GM23248 (cell line): ENCODE results near the gene ETHE1.

Experiments used
- EZH2 ChIP-seq: fragments of 200-600 bp; sonication (generic); IDR thresholded peaks from 2 replicates; pipeline ENCODE4 v1.6.1; 2018; ENCODE audit warnings: antibody characterized with exemption, mild to moderate bottlenecking; ENCODE audit not compliant: insufficient read depth, poor library complexity, severe bottlenecking
- EZH2phosphoT487 ChIP-seq: fragments of 200-600 bp; sonication (generic); IDR thresholded peaks from 2 replicates; pipeline ENCODE4 v1.6.1; 2018; ENCODE audit warnings: antibody characterized with exemption, moderate library complexity, mild to moderate bottlenecking, low read depth; ENCODE audit not compliant: insufficient read depth

DNA sequence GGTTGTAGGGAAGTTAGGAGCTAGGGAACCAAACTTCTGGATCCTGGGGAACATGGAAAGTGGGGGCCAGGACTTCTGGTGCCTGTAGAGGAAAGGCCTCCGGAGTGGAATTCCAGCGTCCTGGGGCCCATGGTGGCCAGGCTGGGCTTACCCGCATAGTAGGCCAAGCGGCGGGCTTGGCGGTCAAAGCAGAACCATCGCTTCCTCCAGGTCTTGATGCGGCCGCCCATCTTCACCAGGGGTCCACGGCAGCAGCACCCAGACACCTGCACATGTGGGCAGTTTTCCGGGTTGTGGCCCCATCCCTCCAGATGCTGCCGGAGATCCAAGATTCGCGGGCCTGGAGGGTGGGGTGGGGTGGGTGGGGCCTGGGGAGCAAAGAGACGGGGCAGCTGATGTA lies 47.8 kb downstream of the ETHE1 start:
- no peak for TF ChIP-seq EZH2
- no peak for TF ChIP-seq EZH2phosphoT487
